Measurements from ENCODE around the gene ARIH2. TPM values are rescaled to one million over a fixed set of nuclear protein-coding genes. Genes with fewer than 3 reads are reported as not detected.

Gene ARIH2
- total and polyA plus RNA-seq, 9 of the 15 experiments (the other 6 are each of a cell fraction or from before 2014, with no cell fraction given), result 27.0 to 120 (median 108) TPM

- TF ChIP-seq, protein P1, sequence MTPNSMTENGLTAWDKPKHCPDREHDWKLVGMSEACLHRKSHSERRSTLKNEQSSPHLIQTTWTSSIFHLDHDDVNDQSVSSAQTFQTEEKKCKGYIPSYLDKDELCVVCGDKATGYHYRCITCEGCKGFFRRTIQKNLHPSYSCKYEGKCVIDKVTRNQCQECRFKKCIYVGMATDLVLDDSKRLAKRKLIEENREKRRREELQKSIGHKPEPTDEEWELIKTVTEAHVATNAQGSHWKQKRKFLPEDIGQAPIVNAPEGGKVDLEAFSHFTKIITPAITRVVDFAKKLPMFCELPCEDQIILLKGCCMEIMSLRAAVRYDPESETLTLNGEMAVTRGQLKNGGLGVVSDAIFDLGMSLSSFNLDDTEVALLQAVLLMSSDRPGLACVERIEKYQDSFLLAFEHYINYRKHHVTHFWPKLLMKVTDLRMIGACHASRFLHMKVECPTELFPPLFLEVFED (CRISPR knock-in tag; conservative IDR thresholded peaks at IDR 0.05), result 0 out of 2 replicates have a peak, but pooled peaks have one; percentile 39
- TF ChIP-seq PML (IDR thresholded peaks at IDR 0.05; ENCODE audit: low read length), result peak; percentile 92
- peak; percentile 56 for TF ChIP-seq VEZF1 (CRISPR knock-in tag; IDR thresholded peaks at IDR 0.05)
- no peak for TF ChIP-seq RUNX1 (IDR thresholded peaks at IDR 0.05; ENCODE audit: low read depth)
- no peak for TF ChIP-seq ZNF639 (CRISPR knock-in tag; conservative IDR thresholded peaks at IDR 0.05 in 1 of 2, IDR thresholded peaks at IDR 0.05 in 1 of 2)
- no peak for TF ChIP-seq EWSR1 (IDR thresholded peaks at IDR 0.05; ENCODE audit: borderline replicate concordance, low read depth, partially characterized antibody)
- peak; percentile 89 for TF ChIP-seq ZFX (CRISPR knock-in tag; IDR thresholded peaks at IDR 0.05)
- no peak for TF ChIP-seq FOXP1 (CRISPR knock-in tag; IDR thresholded peaks at IDR 0.05)
- TF ChIP-seq NCOA1 (IDR thresholded peaks at IDR 0.05; ENCODE audit: low read depth), result no peak
- peak; percentile 98 for TF ChIP-seq POLR2G (IDR thresholded peaks at IDR 0.05; ENCODE audit: low read depth, low read length)
- peak; percentile 83 for TF ChIP-seq EP400 (IDR thresholded peaks at IDR 0.05)
- TF ChIP-seq LCOR (CRISPR knock-in tag; IDR thresholded peaks at IDR 0.05), result peak; percentile 43; the same call in 1 of the 2 replicates
- TF ChIP-seq MBD2 (IDR thresholded peaks at IDR 0.05; ENCODE audit: borderline replicate concordance, low read depth), result peak; percentile 86; the same call in 1 of the 2 replicates
- TF ChIP-seq CREB1 (IDR thresholded peaks at IDR 0.05), result peak; percentile 92
- peak; percentile 68 for TF ChIP-seq CREB1 (CRISPR knock-in tag; IDR thresholded peaks at IDR 0.05)
- no peak for TF ChIP-seq ZNF584 (CRISPR knock-in tag; IDR thresholded peaks at IDR 0.05; ENCODE audit: low read depth)
- TF ChIP-seq HNRNPLL (IDR thresholded peaks at IDR 0.05; ENCODE audit: low read depth, low read length, poor library complexity, severe bottlenecking), result peak; percentile 30
- peak; percentile 68 for TF ChIP-seq CXXC5 (CRISPR knock-in tag; IDR thresholded peaks at IDR 0.05)
- no peak for TF ChIP-seq KLF10 (CRISPR knock-in tag; IDR thresholded peaks at IDR 0.05)
- TF ChIP-seq L3MBTL2 (IDR thresholded peaks at IDR 0.05), result peak; percentile 43
- TF ChIP-seq ZBTB49 (CRISPR knock-in tag; IDR thresholded peaks at IDR 0.05; ENCODE audit: borderline replicate concordance), result peak; percentile 57; the same call in 1 of the 2 replicates
- TF ChIP-seq ILK (tag; IDR thresholded peaks at IDR 0.05; ENCODE audit: borderline replicate concordance, low read depth), result no peak
These were observed 102.7 kb downstream of the ARIH2 start (continued) for GRCh38 chr3:49021213-49021812.
